NCI-H1930 (cell line): ENCODE data around the gene PHLDB1.
"Not testable (repeated sequence)": the region's sequence is repeated elsewhere in the genome, so short reads cannot be mapped to it uniquely, and the experiment has no call there.

Source experiments
- DNase-seq, 2 experiments: peaks; one replicate each; lab custom pipeline; 2025; lab: John Stamatoyannopoulos, UW

Gene PHLDB1

DNA sequence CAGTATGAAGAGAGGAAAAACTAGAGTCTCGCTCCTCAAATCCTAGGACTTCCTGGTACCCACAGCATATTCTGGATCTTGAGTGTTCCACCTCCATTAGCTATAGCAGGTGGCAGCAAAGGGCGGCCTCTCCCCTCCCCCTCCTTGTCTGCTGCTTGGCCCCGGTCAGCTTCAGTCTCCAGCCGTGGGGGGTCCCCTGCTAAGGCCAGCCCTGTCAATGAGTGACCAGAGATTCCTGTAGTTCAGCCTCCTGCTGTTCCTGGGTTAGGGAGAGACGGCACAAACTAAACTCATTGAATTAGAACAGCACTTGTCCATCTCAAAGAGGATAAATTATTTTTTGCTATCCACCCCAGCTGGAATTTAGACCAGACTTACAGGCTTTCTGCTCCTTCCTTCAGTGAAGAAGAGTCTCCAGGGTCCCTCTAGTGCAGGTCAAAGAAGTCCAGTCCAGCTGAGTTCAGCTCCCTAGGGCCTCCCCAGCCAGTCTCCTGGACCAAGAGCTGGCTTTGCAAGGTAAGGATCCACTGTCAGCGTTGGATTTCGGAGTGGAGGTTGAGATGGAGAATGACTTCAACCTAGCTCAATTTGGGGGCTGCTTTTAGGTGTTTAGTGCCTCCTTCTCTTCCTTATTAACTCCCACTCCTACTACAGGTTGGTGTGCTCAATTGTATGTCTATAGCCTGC lies 1.1 kb upstream of the PHLDB1 start:
- DNase-seq = no peak

DNA sequence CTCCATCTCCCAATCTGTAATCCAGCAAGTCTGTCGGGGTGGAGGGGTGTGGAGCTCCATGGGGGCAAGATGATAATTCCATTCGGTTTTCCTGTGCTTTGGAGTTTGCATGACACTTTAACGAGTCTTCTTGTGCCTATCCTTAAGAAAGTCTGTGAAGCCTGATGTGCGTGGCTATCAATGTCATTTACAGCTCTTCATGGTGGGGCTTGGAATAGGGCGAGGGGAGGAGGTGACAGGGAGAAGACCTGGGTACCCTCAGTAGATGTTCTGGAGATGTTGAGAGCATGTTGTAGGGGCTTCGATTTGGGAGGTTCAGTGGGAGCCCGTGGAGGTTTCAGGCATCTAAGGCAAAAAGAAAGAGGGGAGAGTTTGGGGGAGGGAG lies 579 bp upstream of the PHLDB1 start:
- no peak for DNase-seq

DNA sequence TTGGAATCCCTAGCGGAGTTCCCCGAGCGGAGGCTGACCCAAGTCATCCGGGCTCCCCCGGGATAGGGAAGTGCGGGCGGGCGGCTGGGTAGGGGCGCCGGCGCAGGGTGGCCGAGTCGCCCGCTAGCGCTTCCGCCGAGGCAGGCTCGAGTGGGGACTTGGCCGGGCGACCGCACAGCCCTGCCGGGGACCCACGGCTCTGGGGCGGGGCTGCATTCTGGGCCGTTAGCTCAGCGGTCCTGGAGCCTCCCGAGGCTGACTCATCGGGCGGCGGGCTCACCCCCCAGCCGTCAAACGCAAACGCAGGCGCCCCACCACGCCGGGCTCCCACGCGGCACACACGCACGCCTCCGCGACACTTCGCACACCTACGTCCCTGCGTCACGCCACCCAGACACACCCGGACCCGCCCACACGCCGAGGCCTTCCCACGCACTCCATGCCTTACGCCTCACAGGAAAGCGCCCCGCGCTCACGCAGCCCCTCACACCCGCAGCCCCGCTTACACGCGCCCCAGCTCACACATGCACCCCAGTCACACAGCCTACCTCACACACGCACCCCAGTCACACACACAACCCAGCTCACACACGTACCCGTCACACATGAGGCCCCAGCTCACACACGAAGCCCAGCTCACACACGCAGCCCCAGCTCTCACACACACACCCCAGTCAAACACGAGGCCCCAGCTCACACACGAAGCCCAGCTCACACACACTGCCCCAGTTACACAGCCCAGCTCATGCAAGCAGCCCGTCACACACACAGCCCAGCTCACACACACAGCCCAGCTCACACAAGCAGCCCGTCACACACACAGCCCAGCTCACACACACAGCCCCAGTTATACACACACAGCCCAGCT lies 1.2 kb downstream of the PHLDB1 start:
- DNase-seq = no peak

DNA sequence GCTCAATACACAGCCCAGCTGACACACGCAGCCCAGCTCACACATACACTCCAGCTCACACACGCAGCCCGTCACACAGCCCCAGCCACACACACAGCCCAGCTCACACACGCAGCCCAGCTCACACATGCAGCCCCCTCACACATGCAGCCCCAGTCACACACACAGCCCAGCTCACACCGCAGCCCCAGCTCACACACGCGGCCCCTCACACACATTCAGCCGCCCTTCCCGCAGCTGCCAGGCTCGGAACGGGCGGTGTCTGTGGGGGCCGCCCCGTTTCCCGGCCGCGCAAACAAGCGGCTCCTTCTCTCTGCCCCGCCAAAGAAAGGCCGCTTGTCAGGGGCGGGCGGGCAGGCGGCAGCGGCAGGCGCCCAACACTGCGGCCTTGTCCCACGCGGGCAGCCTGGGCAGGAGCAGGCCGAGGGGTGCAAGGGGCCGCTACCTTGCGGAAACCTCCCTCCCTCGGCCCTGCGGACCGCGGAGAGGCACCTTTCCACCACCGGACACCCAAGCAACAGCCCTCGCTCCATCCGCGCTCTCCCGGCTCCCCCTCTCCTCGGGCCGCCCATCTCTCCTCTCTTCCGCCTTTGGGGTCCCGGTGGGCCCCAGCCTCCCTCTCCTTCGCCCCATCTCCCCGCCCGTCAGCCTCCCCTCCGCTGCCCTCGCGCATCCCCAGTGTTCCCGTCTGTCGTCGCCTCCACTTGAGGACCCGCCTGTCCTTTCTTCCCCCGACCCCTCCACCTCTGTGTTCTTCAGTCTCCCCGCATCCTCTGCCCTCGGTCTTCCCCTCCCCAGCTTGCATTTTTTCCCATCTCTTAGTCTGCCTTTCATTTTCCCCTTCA lies 2.2 kb downstream of the PHLDB1 start:
- DNase-seq = no peak

DNA sequence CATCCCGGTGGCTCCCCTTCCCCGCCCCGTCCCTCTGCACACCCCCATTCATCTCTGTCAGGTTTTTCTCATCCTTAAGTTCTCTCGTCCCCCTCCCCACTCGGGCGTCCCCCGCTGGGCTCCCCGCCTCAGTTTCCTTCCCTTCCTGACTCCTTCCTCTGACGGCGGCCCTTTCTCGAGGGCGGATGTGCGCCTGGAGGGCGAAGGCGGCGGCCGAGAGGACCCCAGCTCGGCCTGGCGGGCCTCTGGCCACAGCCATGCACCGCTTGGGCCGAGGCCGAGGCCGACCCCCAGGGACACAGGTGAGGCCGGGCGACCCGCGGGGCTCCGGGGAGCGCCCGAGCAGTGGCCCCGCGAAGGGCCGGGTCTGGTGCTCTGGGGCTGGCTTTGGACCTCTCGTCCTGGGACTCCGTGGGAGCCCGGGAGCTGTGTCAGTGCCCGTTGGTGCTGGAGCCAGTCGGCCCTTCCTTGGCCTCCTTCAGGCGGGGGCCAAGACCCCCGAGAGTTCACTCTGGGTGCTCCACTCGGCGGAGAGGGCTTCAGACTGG lies 2.9 kb downstream of the PHLDB1 start:
- DNase-seq = no peak

DNA sequence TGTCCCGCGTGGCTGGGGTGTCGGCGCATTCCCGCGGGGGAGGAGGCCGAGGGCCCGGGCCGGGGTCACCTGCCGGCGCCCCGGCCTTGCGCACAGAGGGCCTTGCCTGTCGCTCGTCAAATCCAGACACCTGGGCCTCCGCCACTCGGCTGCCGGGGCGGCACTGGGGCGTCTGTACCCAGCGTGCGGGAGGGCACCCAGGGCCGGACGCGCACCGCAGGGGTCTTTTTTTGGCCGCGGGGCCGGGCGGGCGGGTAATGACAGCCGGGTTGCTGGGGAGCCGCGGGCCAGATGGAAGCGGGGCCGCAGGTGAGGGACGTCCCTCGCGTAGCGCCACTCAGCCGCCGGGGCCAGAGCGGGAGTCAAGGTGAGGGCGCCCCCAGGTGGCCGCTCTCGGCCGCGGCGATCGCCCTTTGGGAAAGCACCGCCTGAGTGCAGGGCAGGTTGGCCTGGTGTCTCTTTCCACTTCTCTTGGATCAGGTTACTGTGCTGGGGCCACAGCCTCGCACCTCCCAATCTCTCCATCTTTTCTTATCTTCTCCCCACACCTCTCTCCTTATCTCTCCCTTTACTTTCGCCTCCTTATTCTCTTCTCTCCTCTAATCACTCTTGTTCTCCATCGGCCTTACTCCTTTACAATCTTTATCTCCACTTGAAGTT lies 3.5 kb downstream of the PHLDB1 start:
- DNase-seq = peak; percentile 20 to 58

DNA sequence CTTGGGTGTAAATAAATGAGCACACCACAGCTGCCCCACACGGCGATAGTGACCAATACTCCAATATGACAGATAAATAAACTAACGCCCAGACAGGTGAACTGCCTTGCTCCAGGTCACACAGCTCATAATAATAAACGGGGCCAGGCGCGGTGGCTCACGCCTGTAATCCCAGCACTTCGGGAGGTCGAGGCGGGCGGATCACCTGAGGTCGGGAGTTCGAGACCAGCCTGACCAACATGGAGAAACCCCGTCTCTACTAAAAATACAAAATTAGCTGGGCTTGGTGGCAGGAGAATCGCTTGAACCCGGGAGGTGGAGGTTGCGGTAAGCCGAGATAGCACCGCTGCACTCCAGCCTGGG lies 4.0 kb downstream of the PHLDB1 start:
- DNase-seq = not testable (repeated sequence)

DNA sequence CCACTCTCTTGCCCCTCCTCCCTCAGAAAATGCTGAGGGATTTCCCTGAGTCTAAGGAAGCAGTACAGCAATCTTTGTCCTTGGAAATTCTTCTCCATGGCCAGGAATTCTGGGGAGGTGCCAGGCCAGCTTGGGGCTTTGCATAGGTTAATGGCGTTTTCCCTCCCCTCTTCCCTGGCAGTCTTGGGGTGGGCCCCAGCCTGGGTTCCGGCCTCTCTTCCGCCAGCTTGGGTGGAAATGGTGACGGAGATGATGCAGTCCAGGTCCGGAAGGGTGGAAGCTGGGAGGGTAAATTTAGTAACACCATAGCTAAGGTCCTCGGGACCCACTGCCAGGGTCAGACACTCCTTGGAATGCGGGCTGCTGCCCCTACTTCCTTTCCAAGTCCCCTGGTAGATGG lies 5.0 kb downstream of the PHLDB1 start:
- no peak for DNase-seq

DNA sequence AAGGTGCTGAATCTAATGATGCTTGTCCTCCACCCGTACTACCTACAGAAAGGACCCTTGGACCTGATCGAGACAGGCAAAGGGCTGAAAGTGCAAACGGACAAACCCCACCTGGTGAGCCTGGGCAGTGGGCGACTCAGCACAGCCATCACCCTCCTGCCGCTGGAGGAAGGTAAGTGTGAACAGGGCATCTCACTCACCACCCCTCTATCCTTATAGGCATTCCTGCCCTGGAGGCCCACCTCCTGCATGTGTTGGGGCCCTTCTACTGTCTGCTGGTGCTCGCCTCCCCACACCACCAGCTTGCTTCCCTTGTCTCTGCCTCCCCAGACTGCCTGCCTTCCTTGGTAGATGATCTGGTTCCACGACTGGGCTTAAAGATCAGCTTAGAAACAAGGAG lies 7.1 kb downstream of the PHLDB1 start:
- DNase-seq = no peak

DNA sequence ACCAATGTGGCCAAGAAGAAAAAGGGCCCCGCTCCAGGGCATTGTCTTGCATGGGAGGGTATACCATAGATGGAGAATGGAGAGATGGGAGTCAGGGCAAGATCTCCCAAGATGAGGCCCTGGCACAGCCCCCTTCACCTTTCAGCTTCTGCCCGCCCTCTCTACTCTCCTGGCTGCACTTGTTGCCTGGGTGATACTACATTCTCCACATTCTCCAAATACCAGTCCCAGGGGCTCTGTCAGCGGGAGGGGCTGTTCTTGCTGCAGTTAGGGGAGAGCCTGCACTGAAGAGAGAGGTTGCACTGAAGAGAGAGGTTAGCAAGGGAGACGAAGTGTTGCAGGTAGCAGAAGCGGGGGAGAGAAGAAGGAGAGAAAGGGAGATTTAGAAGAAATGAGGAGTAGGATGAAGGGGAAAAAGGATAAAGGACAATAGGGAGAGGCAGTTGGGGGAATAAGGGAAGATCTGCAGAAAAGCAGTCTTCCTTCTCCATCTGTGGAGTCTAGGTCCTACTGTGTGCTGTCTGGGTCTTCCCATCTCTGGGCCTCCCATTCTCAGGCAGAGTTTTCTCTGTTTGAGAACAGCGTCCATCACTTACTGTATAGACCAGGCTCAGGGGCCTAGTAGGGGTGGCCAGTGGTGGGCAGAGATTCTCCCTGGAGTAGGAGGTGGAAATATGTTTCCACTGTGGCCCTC lies 8.0 kb downstream of the PHLDB1 start:
- no peak for DNase-seq

DNA sequence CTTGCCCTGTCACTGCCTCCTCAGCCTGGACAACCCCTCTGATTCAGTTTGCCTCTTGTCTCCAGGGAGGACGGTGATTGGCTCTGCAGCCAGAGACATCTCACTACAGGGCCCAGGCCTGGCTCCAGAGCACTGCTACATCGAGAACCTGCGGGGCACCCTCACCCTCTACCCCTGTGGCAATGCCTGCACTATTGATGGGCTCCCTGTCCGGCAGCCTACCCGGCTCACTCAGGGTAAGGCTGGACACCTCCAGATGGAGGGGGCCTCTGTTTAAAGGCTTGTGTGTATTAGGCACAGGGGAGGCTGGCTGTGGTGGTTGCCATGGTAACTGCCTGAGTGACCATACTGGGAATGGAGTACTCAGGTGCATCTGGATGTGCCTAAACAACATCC lies 8.6 kb downstream of the PHLDB1 start:
- no peak for DNase-seq

DNA sequence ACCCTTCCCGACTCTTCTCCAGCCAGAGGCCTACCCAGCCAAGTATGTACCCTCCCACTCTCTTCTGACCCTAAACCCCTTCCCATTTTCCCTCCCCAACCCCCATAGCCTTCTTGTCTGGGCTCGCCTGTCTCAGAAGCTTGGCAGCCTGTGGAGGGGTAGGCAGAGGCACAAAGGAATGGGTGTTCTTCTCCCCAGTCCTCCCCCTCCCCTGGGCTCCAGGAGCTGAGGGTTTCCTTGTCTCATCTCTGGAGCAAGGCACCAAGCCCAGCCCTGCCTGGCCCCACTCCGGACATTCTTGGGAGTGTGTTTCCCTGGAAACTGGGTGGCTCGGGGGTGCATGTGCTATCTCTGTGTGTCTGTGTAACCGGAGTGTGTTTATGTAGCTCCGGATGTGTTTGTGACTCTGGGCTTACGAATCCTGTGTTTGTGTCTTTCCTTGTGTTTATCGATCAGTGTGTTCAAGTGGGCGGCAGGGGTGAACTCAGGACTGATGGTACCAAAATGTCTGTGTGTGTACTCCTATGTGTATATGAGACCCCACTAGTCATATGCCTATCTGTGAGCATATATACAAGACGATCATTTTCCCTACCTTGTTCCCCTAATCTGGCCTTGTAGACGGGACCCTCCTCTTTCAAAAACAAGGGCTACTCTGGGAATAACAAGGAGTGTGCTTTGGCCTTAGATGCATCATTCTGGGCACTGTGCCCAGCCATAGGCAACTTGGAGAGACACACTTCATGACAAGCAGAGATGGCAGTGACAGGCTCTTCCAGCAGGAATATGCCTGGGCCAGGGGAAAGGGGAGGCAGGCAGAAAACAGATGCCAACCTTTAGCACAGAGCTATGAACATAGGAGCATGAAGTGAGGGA lies 10.9 kb downstream of the PHLDB1 start:
- DNase-seq = no peak

DNA sequence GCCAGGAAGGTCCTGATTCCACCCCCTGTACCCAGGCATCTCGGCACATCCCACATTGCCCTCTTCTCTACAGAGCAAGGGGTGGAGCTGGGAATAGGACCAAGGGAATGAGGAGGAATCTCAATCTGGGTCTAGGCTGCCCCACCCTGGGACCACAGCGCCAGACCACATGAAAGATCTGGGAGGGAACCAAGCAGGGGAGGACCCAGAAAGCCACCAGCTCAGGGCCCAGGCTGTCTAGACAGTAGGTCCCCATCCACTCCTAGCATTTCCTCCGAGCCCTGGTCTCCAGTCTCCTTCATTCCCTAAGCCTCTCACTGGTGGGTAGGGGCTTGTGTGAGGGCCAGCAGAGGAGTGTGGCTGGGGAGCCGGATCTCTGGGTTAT lies 11.6 kb downstream of the PHLDB1 start:
- no peak for DNase-seq

DNA sequence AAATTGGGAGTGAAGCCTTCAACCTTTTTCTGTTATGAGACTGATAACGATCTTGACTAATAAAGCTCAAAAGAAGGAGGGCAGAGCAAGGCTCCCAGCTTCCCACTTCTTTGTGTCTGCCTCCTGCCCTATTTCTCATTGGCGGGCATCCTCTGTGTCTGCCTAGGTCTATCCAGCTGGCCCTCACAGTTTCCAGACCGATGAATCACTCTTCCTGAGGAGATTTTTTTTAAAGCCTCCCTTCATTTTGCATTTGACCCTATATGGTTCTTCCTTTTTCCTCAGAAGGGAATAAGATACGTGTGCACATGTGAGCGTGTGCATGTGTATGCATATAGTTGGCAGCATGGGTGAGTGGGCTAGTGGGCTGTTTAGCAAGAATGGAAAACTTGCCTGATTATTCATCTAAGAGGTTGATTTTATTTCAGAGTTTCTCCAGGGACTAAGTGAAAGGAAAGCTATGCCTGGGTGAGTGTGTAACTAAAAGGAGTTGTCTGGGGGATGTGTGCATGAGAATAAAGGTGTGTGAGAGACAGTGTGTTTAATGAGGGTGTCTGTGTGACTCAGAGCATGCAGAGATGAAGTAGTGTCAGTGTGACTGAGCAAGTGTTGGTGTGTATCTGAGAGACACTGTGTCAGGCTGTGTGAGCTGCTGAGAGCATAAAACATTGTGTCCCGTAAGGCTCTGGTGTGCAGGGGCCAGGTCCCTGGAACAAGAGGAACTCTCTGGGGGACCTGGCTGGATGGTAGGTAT lies 12.2 kb downstream of the PHLDB1 start:
- DNase-seq = no peak

DNA sequence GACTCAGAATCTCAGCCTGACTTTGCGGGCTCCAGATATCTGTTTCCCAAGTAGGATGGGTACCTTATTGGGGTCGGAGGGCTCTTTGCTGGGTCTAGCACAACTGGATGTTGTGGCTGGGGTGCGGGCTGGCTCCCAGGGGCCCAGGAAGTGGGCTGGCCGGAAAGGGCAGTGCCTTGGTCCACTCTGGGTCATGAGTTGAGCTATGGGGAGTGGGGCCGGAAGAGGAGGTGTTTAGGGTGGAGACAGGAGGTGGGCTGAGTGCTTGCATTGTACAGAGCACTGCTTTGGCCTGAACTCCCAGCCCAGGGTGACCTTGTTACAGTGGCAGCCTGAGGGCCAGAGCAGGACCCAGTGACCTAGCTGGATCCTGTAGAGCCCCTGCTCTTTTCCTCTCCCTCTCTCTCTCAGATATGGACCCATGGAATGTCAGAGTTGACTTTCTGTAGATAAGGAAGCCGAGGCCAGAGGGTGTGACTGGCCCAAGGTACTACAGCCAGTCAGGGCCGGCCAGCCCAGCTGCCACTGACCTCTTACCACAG lies 13.2 kb downstream of the PHLDB1 start:
- no peak for DNase-seq

DNA sequence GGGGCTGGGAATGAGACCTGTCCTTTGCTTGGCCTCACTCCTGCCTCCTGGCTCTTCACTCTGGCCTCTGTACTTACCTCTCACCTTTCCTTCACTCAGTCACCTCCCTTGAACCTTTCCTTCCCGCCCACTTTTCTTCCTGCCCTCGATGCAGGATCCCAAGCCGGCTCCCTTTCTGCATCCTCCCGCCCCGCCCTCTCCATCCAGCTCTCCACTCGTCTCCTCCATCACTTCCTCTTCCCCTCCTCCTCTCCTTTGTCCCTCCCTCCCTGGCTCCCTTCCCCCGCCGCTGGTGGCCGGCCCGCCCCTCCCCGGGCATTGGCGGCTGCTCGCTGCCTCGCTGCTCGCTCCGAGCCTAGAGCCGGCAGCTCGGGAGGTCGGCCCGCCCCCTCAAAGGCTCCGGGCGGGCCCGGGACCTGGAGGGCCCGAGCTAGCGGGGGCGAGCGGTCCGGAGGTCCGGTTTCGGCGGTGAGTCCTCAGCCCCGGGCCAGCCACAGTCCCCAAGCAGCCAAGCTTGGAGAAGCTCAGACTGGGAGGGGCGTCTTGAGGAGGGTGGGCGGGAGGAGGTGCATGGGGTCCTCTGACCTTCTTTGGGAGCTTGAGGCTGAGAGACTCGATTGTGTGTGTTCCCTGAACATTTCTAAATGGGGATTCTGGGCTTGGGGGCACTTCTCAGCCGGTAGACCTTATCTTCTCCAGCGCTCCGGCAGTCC lies 13.8 kb downstream of the PHLDB1 start:
- DNase-seq = peak; percentile 59 to 73

DNA sequence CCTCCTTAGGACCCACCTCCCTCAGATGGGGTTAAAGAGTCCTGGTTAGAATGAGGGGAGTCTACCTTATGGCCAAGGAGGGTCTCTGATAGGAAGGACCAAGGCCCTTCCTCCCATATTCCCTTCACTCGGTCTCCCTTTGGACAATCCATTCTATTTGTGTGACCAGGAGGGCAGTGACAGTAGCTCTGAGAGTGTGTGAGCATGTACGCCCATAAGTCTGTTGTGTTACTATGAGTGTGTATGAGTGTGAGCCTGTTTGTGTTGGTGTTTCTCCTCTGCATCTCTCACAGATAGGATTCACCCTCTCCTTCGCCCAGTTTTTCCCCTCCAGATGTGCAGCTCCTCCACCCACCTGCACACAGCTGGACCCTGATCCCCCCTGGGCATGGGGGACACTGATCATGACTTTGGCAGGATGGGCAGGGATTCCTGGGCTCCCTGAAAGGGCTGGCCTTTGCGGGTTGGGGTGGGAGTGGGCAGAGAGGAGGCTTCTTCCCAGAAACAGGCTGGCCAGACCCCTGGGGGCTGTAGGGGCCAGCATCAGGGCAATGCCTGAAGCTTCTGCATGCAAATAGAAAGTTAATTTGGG lies 14.5 kb downstream of the PHLDB1 start:
- no peak for DNase-seq
